BLaER1 treated with 17β-estradiol and CSF1 and Interleukin-3, amounts not matched to agents 10 nM and 100 nM (cell line): ENCODE data around the gene TRAPPC3L.

Experiments used
- H3K27ac ChIP-seq, 11 experiments: shearing (Covaris generic); formaldehyde crosslinking; 2 replicates each; pipeline ENCODE4 v1.8.1; 2022
- H3K27me3 ChIP-seq, 11 experiments: shearing (Covaris generic); formaldehyde crosslinking; 2 replicates each; pipeline ENCODE4 v1.8.1; 2022
- H3K36me3 ChIP-seq, 11 experiments: shearing (Covaris generic); formaldehyde crosslinking; 2 replicates each; pipeline ENCODE4 v1.8.1; 2022
- H3K4me1 ChIP-seq, 10 experiments: shearing (Covaris generic); formaldehyde crosslinking; 2 replicates each; pipeline ENCODE4 v1.8.1; 2022
- H3K4me2 ChIP-seq, 11 experiments: shearing (Covaris generic); formaldehyde crosslinking; 2 replicates each; pipeline ENCODE4 v1.8.1; 2022
- H3K4me3 ChIP-seq, 10 experiments: shearing (Covaris generic); formaldehyde crosslinking; 2 replicates each; pipeline ENCODE4 v1.8.1; 2022
- H3K9ac ChIP-seq, 11 experiments: shearing (Covaris generic); formaldehyde crosslinking; 2 replicates each; pipeline ENCODE4 v1.8.1; 2022
- H3K9me3 ChIP-seq, 11 experiments: shearing (Covaris generic); formaldehyde crosslinking; replicated peaks in 1 of 11; 2 replicates each; pipeline ENCODE4 v1.8.1; 2022
- H4K20me1 ChIP-seq, 11 experiments: shearing (Covaris generic); formaldehyde crosslinking; 2 replicates each; pipeline ENCODE4 v1.8.1; 2022
- Cebpa-rat ChIP-seq, 11 experiments: shearing (Covaris generic); IDR thresholded peaks; 2 replicates each; pipeline ENCODE4 v1.8.1; 2022

TRAPPC3L gene

GRCh38 chr6:116492331-116493067, 53.0 kb downstream of the TRAPPC3L start:
- H3K27ac ChIP-seq = no peak overlapping the region
- H3K4me2 ChIP-seq = no peak overlapping the region
- peaks cover 0 to 13% (median 0%) of the 10 kb centered on the region in 11 experiments; a peak in 3 of 22 replicates for H3K9me3 ChIP-seq
- H3K9ac ChIP-seq = no peak overlapping the region
- H3K27me3 ChIP-seq = no peaks in the 10 kb centered on the region
- H3K4me1 ChIP-seq = peaks cover 0 to 10% (median 0%) of the 10 kb centered on the region in 10 experiments; a peak in 3 of 20 replicates
- no peak for TF ChIP-seq Cebpa-rat (IDR thresholded peaks at IDR 0.05)
- no peaks in the 10 kb centered on the region for H3K36me3 ChIP-seq
- H3K4me3 ChIP-seq = no peak overlapping the region
- no peaks in the 10 kb centered on the region for H4K20me1 ChIP-seq

GRCh38 chr6:116491610-116492330, 53.7 kb downstream of the TRAPPC3L start:
- H3K4me2 ChIP-seq = no peak overlapping the region
- no peak overlapping the region for H3K9ac ChIP-seq
- peaks cover 0 to 10% (median 0%) of the 10 kb centered on the region in 10 experiments; a peak in 3 of 20 replicates for H3K4me1 ChIP-seq
- H4K20me1 ChIP-seq = no peaks in the 10 kb centered on the region
- no peaks in the 10 kb centered on the region for H3K36me3 ChIP-seq
- no peak overlapping the region for H3K4me3 ChIP-seq
- no peak overlapping the region for H3K27ac ChIP-seq
- H3K9me3 ChIP-seq = peaks cover 0 to 13% (median 0%) of the 10 kb centered on the region in 11 experiments; a peak in 3 of 22 replicates
- no peak for TF ChIP-seq Cebpa-rat (IDR thresholded peaks at IDR 0.05)
- H3K27me3 ChIP-seq = no peaks in the 10 kb centered on the region

GRCh38 chr6:116485559-116486184, 59.8 kb downstream of the TRAPPC3L start:
- H3K9me3 ChIP-seq = peaks cover 0 to 13% (median 0%) of the 10 kb centered on the region in 11 experiments; a peak in 2 of 22 replicates
- H3K4me3 ChIP-seq = no peak overlapping the region
- TF ChIP-seq Cebpa-rat (IDR thresholded peaks at IDR 0.05) = no peak
- H3K4me2 ChIP-seq = no peak overlapping the region
- H4K20me1 ChIP-seq = no peaks in the 10 kb centered on the region
- H3K9ac ChIP-seq = no peak overlapping the region
- no peak overlapping the region for H3K27ac ChIP-seq
- no peaks in the 10 kb centered on the region for H3K27me3 ChIP-seq
- peaks cover 0 to 10% (median 0%) of the 10 kb centered on the region in 10 experiments; a peak in 3 of 20 replicates for H3K4me1 ChIP-seq
- no peaks in the 10 kb centered on the region for H3K36me3 ChIP-seq

- H3K9me3 ChIP-seq = peaks cover 0 to 5% (median 0%) of the 10 kb centered on the region in 11 experiments; a peak in 2 of 22 replicates
- H3K9ac ChIP-seq = no peak overlapping the region
- peaks cover 0 to 10% (median 0%) of the 10 kb centered on the region in 10 experiments; a peak in 3 of 20 replicates for H3K4me1 ChIP-seq
- no peak overlapping the region for H3K27ac ChIP-seq
- TF ChIP-seq Cebpa-rat (IDR thresholded peaks at IDR 0.05) = no peak
- no peaks in the 10 kb centered on the region for H3K36me3 ChIP-seq
- H3K4me3 ChIP-seq = no peak overlapping the region
- no peak overlapping the region for H3K4me2 ChIP-seq
- no peaks in the 10 kb centered on the region for H3K27me3 ChIP-seq
- H4K20me1 ChIP-seq = no peaks in the 10 kb centered on the region
Measured at GRCh38 chr6:116483616-116484015, 61.9 kb downstream of the TRAPPC3L start.

- Histone ChIP-seq H3K36me3 (no peaks in the 10 kb centered on the region), H3K4me3 (no peak overlapping the region), H3K9ac (no peak overlapping the region)
Measured at GRCh38 chr6:116482780-116483179, 62.7 kb downstream of the TRAPPC3L start.

GRCh38 chr6:116476002-116476678, 69.3 kb downstream of the TRAPPC3L start:
- TF ChIP-seq Cebpa-rat (IDR thresholded peaks at IDR 0.05) = peak in 6 of 11 experiments; percentile 21 to 79 (median 64); a peak in 8 of 22 replicates
- Histone ChIP-seq H3K4me2 (peak overlapping the region; percentile 44 to 85 (median 62)), H3K9ac (peak overlapping the region in 10 of 11 experiments; percentile 50 to 75 (median 64); a peak in 17 of 22 replicates)

More at GRCh38 chr6:116482780-116483179, 62.7 kb downstream of the TRAPPC3L start:
- H3K27me3 ChIP-seq = no peaks in the 10 kb centered on the region
- H4K20me1 ChIP-seq = no peaks in the 10 kb centered on the region
- peak overlapping the region in 2 of 11 experiments; percentile 39 to 60; a peak in 3 of 22 replicates for H3K4me2 ChIP-seq
- peaks cover 0 to 10% (median 0%) of the 10 kb centered on the region in 10 experiments; a peak in 3 of 20 replicates for H3K4me1 ChIP-seq
- TF ChIP-seq Cebpa-rat (IDR thresholded peaks at IDR 0.05) = no peak
- peaks cover 0 to 11% (median 0%) of the 10 kb centered on the region in 11 experiments; a peak in 5 of 22 replicates for H3K9me3 ChIP-seq
- no peak overlapping the region for H3K27ac ChIP-seq

GRCh38 chr6:116475141-116475540, 70.3 kb downstream of the TRAPPC3L start:
- TF ChIP-seq Cebpa-rat (IDR thresholded peaks at IDR 0.05) = no peak
- Histone ChIP-seq H3K27ac (peak overlapping the region; percentile 68 to 94 (median 84); a peak in 21 of 22 replicates), H4K20me1 (no peaks in the 10 kb centered on the region), H3K9me3 (peaks cover 0 to 21% (median 5%) of the 10 kb centered on the region in 11 experiments; a peak in 9 of 22 replicates), H3K36me3 (no peaks in the 10 kb centered on the region), H3K4me1 (peaks cover 21 to 50% (median 31%) of the 10 kb centered on the region in 10 experiments), H3K4me2 (peak overlapping the region; percentile 44 to 85 (median 62)), H3K4me3 (peak overlapping the region in 1 of 10 experiments; percentile 12; a peak in 1 of 20 replicates), H3K9ac (peak overlapping the region in 10 of 11 experiments; percentile 50 to 75 (median 64); a peak in 15 of 22 replicates), H3K27me3 (no peaks in the 10 kb centered on the region)

More at GRCh38 chr6:116476002-116476678, 69.3 kb downstream of the TRAPPC3L start:
- Histone ChIP-seq H3K27me3 (no peaks in the 10 kb centered on the region), H3K4me1 (peaks cover 21 to 45% (median 31%) of the 10 kb centered on the region in 10 experiments), H4K20me1 (no peaks in the 10 kb centered on the region), H3K27ac (peak overlapping the region; percentile 68 to 94 (median 84); a peak in 21 of 22 replicates), H3K36me3 (no peaks in the 10 kb centered on the region), H3K9me3 (peaks cover 0 to 21% (median 5%) of the 10 kb centered on the region in 11 experiments; a peak in 9 of 22 replicates), H3K4me3 (0 out of 20 replicates have a peak overlapping the region, but pooled peaks of 1 of the 10 experiments have one; percentile 12)

- TF ChIP-seq Cebpa-rat (IDR thresholded peaks at IDR 0.05) = no peak
- no peaks in the 10 kb centered on the region for H3K27me3 ChIP-seq
Measured at GRCh38 chr6:116472706-116473105, 72.8 kb downstream of the TRAPPC3L start.

More at GRCh38 chr6:116472706-116473105, 72.8 kb downstream of the TRAPPC3L start:
- H3K27ac ChIP-seq = no peak overlapping the region
- no peaks in the 10 kb centered on the region for H4K20me1 ChIP-seq
- no peak overlapping the region for H3K9ac ChIP-seq
- no peaks in the 10 kb centered on the region for H3K36me3 ChIP-seq
- H3K4me2 ChIP-seq = no peak overlapping the region
- no peak overlapping the region for H3K4me3 ChIP-seq
- H3K9me3 ChIP-seq = peaks cover 0 to 16% (median 5%) of the 10 kb centered on the region in 11 experiments; a peak in 9 of 22 replicates
- H3K4me1 ChIP-seq = peaks cover 21 to 53% (median 31%) of the 10 kb centered on the region in 10 experiments
